GM13976 (cell line): ENCODE data around the gene SGSM2.

ENCODE experiments used
- DNase-seq: peaks from one replicate; pipeline ENCODE4 v3.0.0; 2012; ENCODE audit warnings: low spot score
- in situ Hi-C: fragments of 300-500 bp; cut with MboI; formaldehyde crosslinking; loops from one replicate; pipeline ENCODE4 v1.12.0; 2022; ENCODE audit warnings: low sequenced_read_pairs, mixed read lengths, inconsistent platforms; ENCODE audit not compliant: unreplicated experiment
- TF ChIP-seq, protein P1 (sequence below): IDR thresholded peaks from 2 replicates; pipeline ENCODE4 v1.5.1; 2012; ENCODE audit warnings: borderline replicate concordance, mild to moderate bottlenecking; ENCODE audit not compliant: insufficient read depth; ENCODE audit errors: extremely low read depth, missing control alignments, control extremely low read depth

Gene SGSM2

DNA sequence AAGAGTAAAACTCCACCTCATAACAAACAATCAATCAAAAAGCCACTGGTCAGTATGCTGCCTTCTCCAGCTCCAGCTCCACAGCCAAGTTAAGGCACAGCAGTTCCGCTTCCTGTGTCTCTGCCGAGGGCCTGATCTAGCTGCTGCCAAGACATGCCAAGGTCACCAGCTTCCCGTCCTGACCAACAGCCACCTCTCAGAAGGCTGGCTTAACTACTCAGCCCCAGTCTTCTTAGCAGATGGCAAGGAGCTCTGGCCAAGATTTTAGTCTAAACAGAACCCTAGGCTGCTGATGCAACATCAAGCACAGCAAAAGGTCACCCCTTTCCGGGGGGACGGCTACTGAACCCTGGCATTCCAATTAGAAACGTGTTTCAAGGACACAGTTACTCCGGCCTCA is 81.3 kb downstream of the SGSM2 start:
- no peak for DNase-seq
- TF ChIP-seq, protein P1, sequence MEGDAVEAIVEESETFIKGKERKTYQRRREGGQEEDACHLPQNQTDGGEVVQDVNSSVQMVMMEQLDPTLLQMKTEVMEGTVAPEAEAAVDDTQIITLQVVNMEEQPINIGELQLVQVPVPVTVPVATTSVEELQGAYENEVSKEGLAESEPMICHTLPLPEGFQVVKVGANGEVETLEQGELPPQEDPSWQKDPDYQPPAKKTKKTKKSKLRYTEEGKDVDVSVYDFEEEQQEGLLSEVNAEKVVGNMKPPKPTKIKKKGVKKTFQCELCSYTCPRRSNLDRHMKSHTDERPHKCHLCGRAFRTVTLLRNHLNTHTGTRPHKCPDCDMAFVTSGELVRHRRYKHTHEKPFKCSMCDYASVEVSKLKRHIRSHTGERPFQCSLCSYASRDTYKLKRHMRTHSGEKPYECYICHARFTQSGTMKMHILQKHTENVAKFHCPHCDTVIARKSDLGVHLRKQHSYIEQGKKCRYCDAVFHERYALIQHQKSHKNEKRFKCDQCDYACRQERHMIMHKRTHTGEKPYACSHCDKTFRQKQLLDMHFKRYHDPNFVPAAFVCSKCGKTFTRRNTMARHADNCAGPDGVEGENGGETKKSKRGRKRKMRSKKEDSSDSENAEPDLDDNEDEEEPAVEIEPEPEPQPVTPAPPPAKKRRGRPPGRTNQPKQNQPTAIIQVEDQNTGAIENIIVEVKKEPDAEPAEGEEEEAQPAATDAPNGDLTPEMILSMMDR: no peak
- in situ Hi-C loops: no loop called here

DNA sequence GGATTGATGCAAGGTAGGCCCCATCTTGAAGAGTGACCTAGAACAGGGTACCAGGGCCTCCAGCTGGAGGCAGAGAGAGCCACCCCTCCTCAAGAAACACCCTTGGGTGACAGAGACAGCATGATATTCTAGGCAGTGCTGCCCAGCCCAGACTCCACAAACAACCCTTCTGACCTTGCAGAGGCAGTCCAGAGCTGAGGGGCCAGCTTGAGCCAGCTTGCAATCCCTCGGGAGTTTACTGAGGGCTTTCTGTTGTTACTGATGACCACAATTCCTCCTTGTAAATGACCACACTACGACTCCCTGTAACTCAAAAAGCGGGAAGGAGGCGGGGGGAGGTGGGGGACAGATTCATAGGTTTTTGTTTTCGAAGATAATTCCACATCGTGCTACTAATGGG is 82.2 kb downstream of the SGSM2 start:
- TF ChIP-seq, protein P1: no peak
- no peak for DNase-seq
- in situ Hi-C loops: no loop called here

DNA sequence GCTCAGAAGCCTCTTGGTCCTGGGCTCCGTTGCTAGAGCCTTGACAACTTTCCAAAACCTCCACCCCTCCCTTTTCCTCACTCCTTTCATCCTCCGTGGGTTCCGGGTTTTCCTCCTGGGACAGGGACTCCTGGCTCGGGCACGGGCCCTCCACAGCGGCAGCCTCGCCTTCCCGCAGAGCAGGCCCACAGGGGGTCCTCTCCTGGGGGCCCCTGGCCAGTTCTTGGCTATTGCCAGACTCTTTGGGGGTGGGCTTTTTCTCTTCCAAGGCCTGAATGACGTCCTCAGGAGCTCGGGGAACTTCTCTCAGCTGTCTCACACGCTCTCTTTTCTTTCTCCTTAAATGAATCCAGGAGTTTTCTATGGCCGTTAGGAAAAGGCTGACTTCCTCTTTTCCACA is 82.9 kb downstream of the SGSM2 start:
- TF ChIP-seq, protein P1: no peak
- no peak for DNase-seq
- in situ Hi-C loops: no loop called here

DNA sequence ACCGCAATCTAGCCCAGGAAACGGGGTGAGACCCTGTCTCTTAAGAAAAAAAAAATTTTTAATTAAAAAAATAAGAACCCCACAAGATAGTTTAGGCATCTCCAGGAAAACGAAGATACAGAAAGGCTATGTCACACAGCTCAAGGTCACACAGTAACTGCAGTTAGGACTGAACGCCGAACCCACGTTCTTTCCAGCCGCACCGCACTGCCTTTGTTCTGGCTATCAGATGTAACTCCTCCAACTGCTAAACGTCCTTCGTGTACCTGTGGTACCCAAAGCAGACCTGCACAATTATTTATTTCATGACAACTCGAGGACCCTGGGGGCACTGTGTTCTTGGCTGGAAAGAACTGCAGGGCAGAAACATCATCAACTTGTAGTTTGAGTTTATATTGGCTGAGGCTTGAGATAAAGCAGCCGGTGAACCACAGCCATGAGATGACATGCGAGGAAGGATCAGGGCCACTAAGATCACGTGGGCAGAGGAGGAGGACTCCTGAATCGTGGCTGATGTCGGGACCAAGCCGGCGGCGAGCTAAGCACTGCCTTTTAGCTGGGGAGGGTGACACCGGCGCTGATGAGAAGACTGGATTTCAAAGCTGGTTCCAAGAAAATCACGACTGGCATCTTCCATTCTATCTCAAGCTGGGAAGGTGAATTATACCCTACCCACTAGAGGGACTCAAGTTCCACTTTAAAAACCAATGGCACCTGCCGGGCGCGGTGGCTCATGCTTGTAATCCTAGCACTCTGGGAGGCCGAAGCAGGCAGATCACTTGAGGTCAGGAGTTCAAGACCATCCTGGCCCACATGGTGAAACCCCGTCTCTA is 84.2 kb downstream of the SGSM2 start:
- no peak for DNase-seq
- TF ChIP-seq, protein P1: no peak
- in situ Hi-C loops: no loop called here

DNA sequence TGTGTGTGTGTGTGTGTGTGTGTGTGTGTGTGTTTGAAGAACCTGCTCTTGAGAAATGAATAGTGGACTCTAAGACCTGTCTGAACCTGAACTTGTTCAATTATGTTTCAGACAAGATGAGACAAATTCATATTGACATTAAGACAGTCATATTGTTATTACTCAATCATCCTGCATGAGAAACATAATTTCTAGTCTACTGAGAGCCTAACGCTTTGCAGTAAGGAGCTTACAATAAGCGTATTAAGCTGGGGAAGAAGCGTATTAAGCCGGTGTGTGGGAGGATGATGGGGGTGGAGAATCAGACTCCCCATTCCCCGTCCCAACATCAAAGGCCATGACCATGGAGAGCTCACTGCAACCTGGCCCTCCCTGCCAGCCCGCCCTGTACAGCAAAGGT is 86.0 kb downstream of the SGSM2 start:
- in situ Hi-C loops: no loop called here
- TF ChIP-seq, protein P1: no peak
- no peak for DNase-seq

DNA sequence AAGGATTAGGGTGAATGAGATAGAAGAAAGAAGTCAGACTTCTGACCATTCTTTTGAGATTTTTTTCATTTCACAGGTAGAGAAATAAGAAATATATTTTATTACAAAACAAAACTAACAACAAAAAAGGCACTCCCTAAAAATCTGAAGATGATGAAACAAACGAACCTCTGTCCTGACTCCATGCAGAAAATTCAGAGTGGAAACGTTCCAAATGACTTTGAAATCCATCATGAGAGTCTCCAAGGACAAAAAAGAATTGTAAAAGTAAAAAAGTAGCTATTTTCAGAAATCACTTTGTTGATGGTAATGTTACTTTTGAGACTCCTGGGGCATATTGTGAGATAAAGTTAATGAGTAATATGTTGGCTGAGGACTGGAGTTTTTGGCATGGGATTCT is 89.9 kb downstream of the SGSM2 start:
- in situ Hi-C loops: no loop called here
- TF ChIP-seq, protein P1: no peak
- DNase-seq: no peak
